Fibroblast of gingiva (primary cell): ENCODE results near the gene ZCCHC12.
"Not testable (repeated sequence)": the region's sequence is repeated elsewhere in the genome, so short reads cannot be mapped to it uniquely, and the experiment has no call there.

Experiments used
- DNase-seq: peaks from one replicate; pipeline ENCODE4 v3.0.0-alpha.2; 2011; ENCODE audit warnings: low read depth

ZCCHC12 gene

DNA sequence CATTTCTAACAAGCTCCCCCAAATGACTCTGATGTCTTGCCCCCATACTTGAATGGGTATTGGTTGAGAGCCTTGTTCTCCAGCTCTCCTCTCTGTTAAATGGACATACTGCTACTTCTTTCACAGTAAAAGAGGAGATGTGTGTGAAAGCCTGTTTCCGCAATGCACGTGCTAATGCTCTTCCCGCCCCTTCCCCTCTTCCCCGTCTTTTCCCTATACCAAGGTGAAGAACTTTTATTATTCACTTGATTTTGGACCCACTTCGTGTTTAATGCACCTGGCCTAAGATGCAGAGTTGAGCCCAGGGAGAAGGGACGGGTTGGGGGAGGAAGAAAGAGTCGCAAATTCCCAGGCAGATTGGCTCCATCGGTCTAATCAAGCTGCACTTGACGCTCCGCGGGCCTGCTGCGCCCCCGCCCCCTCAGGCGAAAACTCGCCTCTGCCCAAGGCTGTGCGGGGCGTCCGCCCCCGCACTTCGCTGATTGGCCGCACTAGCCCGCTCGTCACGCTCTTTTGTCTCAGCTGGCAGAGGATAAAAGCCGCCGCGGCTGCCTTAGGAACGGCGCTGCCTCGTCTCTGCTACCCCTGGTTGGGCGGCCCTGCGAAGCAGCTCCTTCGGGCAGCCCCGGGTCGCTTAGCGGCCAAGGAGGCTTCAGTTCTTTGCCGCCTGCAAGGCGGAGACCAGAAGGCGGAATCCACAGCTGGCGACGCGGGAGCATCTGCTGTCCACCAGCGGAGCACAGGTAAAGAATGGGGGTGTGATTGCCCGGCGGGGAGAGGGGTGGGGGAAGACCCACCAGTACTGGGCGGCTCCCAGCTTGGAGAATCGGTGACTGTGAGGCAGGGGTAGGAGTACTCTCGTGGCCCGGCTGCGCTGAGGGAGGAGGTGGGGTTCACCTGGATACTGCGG, at the start of gene ZCCHC12:
TSS of gene ZCCHC12 (plus strand) at position 562 of the 910 bp plus-strand sequence. CDS start 1,421 bp downstream, outside the sequence.
- no peak for DNase-seq

DNA sequence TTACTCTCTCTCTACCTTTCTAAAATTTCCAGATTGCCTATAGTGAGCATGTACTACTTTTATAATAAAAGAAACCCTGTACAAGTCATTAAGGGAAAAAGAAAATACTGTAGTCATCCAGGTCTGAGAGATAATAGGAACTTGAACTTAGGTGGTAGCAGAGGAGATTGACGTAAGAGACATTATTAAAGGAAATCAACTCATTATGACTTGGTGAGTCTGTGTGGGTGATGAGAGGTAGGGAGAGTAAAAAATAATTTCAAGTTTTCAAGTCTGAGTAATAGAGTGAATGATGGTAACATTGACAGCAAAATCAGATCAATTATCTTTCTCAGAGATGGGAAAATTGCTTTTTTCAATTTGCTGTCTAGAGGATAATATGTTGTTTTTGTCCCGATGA, 44.0 kb upstream of the ZCCHC12 start:
- DNase-seq, result no peak

DNA sequence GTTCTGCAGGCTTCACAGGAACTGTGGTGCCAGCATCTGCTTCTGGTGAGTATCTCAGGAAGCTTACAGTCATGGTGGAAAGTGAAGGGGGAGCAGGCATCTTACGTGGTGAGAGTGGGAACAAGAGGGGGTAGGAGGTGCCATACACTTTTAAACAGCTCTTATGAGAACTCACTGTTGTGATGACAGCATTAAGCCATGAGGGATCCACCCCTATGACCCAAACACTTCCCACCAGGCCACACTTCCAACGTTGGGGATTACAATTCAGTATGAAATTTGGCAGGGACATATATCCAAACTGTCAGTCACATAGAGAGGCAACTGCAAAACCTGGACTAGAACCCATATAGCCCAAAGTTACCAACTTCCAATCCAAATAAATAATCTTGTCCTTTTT, 43.1 kb upstream of the ZCCHC12 start:
- no peak for DNase-seq

DNA sequence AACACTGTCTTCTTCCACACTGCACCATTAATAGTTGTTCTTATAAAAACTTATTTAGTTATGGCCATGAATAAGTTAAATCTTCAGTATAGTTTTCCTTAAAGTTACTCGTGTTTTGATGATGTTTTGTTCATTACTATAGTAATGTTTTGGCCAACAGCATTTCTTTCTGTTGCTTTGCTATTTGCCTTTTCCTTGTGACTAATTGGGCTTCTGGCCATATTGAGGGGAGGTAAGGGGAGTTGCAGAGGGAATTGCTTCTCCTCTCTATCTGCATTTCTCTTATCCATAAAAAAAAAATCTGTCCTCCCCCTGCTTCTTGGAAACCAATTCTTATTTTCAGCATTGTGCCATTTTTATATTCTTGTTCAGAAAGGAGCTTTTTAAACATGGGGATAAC, 42.7 kb upstream of the ZCCHC12 start:
- peak; percentile 8 for DNase-seq

- no peak for DNase-seq
These were observed 27.9 kb upstream of the ZCCHC12 start for GRCh38 chrX:118795528-118796280.

- peak; percentile 21 for DNase-seq
These were observed 20.8 kb upstream of the ZCCHC12 start for GRCh38 chrX:118802857-118803256.

GRCh38 chrX:118807151-118808017, 16.2 kb upstream of the ZCCHC12 start:
- peak; percentile 27 for DNase-seq

- not testable (repeated sequence) for DNase-seq
These were observed 6.4 kb upstream of the ZCCHC12 start for GRCh38 chrX:118817257-118817656.

GRCh38 chrX:118824173-118824730, 628 bp downstream of the ZCCHC12 start:
- DNase-seq, result no peak

DNA sequence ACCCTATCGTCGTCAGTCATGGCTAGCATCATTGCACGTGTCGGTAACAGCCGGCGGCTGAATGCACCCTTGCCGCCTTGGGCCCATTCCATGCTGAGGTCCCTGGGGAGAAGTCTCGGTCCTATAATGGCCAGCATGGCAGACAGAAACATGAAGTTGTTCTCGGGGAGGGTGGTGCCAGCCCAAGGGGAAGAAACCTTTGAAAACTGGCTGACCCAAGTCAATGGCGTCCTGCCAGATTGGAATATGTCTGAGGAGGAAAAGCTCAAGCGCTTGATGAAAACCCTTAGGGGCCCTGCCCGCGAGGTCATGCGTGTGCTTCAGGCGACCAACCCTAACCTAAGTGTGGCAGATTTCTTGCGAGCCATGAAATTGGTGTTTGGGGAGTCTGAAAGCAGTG, 1.6 kb downstream of the ZCCHC12 start:
- no peak for DNase-seq

- peak; percentile 33 for DNase-seq
These were observed 15.8 kb downstream of the ZCCHC12 start for GRCh38 chrX:118839334-118839958.

DNA sequence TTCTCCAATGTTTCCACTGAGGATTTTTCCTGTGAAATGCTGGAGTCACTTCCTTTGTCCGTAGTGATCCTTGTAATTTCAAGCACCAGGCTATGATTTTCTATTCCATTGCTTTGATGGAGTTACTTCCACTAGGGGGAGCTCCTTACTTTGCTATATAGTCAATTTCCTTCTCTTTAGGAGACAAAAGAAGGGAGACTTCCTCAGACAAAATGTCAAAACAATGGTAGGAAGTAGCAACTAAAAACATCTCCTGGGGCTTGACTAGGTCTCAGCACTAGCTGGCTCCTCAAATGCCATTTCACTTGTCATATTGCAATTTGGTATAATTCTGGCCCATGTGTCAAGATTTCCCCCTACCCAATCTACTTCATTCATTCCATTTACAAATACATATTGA, 24.1 kb downstream of the ZCCHC12 start:
- peak; percentile 5 for DNase-seq

DNA sequence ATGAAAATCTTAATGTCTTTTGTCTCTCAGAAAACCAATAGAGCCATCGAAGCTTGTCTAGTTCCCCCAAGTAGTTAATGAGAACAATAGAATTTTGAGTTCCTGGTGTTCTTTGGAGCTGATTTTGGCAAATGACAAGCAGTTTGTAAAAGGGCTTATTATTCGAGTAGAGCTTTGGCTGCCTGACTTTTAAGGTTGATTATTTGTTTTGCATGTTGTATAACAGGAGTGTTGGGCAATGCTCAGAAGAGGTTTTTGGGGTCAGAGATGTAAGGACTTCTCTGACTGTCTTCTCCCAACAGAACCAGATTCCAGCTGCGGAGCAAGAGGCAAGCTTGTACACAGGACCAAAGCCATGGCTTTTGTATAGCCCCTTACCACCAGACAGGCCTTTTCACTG, 30.0 kb downstream of the ZCCHC12 start:
- DNase-seq, result no peak

GRCh38 chrX:118855681-118856310, 32.2 kb downstream of the ZCCHC12 start:
- DNase-seq, result no peak

- DNase-seq, result no peak
These were observed 33.4 kb downstream of the ZCCHC12 start for GRCh38 chrX:118857006-118857405.

DNA sequence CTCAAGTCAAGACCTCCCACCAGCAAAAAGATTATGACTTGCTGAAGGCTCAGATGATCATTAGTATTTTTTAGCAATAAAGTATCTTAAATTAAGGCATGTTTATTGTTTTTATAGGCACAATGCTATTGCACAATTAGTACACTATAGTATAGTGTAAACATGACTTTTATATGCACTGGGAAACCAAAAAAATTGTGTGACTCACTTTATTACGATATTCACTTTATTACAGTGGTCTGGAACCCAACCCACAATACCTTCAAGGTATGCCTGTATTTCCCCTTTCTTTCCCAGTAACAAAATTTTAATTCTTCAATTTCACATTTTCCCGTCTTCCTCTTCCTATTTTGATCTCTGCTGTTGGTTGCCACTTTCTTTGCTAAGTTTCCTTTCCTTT, 37.7 kb downstream of the ZCCHC12 start:
- DNase-seq, result no peak

DNA sequence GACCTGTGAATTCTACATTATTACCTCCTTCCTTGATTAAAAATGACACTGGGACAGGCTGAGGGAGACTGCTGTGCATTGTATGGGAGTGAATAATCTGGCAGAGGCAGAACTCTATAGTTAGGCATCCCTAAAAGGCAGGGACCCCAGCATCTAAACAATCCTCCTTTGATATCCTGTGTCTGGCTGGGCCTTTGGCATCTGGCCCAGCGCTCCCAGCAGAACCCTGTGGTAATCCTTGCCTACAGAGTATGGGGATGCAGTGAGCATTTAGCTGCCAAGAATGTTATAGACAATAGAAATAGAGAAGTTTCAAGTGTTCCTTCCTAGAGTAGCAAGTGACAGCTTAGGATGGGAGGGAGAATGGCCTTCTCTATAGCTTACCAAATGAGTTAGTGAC, 38.5 kb downstream of the ZCCHC12 start:
- DNase-seq, result no peak

GRCh38 chrX:118862979-118863378, 39.4 kb downstream of the ZCCHC12 start:
- DNase-seq, result no peak

GRCh38 chrX:118864063-118864635, 40.5 kb downstream of the ZCCHC12 start:
- no peak for DNase-seq

DNA sequence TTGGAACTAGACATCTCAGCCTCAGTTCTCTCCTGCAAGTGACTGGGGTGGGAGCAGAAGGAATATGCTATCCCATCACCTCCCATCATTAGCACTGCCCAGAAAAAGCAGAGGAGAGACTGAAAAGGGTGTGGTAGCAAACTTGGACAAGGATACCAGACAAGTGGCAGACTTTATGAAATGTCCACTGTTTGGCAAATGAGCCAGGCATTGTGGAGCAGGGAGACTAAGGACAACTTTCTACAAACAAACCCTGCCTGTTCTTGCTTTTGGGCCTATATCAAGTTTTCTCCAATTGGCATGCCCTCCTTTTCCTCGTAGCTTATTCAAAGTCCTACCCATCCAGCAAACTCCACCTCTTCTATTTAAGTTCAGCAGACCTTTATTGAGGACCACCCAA, 41.6 kb downstream of the ZCCHC12 start:
- no peak for DNase-seq

DNA sequence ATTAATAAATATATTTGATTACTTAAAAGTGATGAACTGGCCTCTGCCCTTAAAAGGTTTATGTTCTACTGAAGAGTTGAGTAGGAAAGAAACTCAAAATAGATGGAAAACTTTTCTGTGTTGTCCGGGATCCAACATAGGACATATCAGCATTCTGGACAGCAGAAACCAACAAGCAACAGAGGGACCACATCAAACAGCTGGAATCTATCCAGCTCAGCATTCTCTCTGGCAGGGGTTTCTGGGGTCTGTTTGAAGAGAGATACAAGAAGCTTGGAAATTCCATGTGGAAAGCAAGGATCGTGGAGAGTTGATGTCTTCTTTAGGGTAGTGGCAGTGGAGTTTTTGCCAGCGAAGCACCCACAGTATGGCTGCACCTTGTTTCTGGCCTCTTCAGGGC, 43.6 kb downstream of the ZCCHC12 start:
- DNase-seq, result no peak
